ENCODE measurements around the gene FCGR1A. TPM values are rescaled to one million over a fixed set of nuclear protein-coding genes. Genes with fewer than 3 reads are reported as not detected.
"Not testable (repeated sequence)": the region's sequence is repeated elsewhere in the genome, so short reads cannot be mapped to it uniquely, and the experiment has no call there.

The FCGR1A gene
- total and polyA plus RNA-seq, 5 donors: 1.9 to 5.0 (median 2.5) TPM

- 98% methylated on average over 1 of the region's 1 CpG for WGBS
- H3K9me3 ChIP-seq (ENCODE audit: control insufficient read depth, low read length); DNase-seq; H3K27me3 ChIP-seq (ENCODE audit: control insufficient read depth, insufficient read depth); intact Hi-C loops (cut with DNase I); ATAC-seq; H3K4me1 ChIP-seq (ENCODE audit: control insufficient read depth, insufficient read depth, low read length); H3K4me3 ChIP-seq (ENCODE audit: low read length); H3K27ac ChIP-seq (ENCODE audit: low read length): not testable (repeated sequence)
Observed at GRCh38 chr1:149752186-149752585, 30.3 kb upstream of the FCGR1A start.

DNA sequence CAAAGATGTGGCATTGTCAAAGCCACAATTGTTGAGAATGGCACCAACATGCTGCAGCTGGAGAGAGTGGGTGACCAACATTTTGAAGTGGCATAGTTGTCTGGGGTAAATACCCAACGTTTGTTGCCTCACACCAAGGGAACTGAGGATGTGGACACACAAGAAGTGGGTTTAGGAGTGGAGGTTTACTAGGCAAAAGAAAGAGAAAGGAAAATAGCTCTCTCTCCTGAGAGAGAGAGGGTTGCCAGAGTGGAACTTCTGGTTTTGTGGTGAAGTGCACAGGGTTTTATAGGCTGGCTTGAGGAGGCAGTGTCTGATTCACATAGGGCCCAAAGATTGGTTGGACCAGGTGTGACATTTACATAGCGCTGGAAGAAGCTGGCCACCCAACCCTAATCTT lies 29.0 kb upstream of the FCGR1A start:
- H3K27ac ChIP-seq (ENCODE audit: low read length); H3K9me3 ChIP-seq (ENCODE audit: control insufficient read depth, low read length); H3K27me3 ChIP-seq (ENCODE audit: control insufficient read depth, insufficient read depth); H3K4me1 ChIP-seq (ENCODE audit: control insufficient read depth, insufficient read depth, low read length); H3K4me3 ChIP-seq (ENCODE audit: low read length); intact Hi-C loops (cut with DNase I); DNase-seq; ATAC-seq: not testable (repeated sequence)
- WGBS: 61% methylated on average over 2 of the region's 2 CpGs

GRCh38 chr1:149755294-149755693 lies 27.2 kb upstream of the FCGR1A start:
- ATAC-seq; H3K9me3 ChIP-seq (ENCODE audit: control insufficient read depth, low read length); H3K27me3 ChIP-seq (ENCODE audit: control insufficient read depth, insufficient read depth); intact Hi-C loops (cut with DNase I); DNase-seq; H3K4me1 ChIP-seq (ENCODE audit: control insufficient read depth, insufficient read depth, low read length); H3K4me3 ChIP-seq (ENCODE audit: low read length); H3K27ac ChIP-seq (ENCODE audit: low read length): not testable (repeated sequence)
- WGBS: 57% methylated on average over 2 of the region's 2 CpGs

DNA sequence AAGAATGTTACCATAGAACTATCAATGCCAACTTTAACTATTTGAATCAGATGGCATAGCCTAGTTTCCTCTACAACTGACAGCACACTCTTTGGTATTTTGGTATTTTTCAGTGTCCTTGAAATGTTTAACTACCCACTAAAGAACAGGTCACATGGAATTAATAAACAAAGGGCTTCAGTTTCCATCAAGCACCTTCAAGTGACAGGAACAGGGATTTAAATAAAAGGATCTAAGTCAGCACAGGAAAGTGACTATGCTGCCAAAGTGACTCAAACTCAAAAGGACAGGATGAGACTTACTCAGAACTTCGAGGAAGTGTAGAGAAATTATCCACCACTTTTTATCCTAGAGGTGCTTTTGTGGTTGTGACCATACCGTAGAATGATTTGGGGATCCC lies 20.2 kb upstream of the FCGR1A start:
- ATAC-seq; H3K27ac ChIP-seq (ENCODE audit: low read length); intact Hi-C loops (cut with DNase I); H3K4me3 ChIP-seq (ENCODE audit: low read length); DNase-seq; H3K9me3 ChIP-seq (ENCODE audit: control insufficient read depth, low read length); H3K27me3 ChIP-seq (ENCODE audit: control insufficient read depth, insufficient read depth); H3K4me1 ChIP-seq (ENCODE audit: control insufficient read depth, insufficient read depth, low read length): not testable (repeated sequence)
- WGBS: 73% methylated on average over 2 of the region's 2 CpGs

DNA sequence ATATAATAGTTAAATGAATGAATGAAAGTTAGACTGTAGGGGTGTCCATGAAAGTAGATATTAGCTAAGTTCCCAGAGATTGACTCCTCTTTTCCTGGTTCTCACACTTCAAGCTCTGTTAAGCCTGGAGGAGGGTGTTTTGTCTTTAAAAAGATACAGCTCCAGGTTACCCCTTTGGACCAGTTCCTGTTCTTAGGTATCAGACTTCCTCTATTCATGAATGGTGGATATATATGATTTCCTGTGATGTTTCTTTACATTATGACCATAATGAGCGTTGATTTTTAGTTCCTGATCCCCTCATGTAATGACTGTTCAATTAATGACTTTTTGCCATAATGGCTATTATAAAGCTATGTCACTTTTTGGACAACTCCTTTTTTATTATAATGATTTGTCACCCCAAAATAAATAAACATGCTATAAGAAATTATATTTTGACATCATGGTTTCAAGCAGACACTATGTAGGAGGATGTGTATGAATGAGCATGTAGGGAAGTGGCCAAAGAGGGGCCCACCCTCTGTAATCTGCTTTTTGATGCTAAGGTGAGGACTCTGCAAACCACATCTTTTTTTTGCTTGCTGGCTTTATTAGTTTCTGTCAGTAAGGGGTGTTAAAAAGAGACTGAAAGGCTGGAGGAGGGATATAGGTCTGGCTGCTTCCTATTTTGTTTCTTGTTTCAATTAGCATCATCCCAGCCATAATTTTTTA lies 18.2 kb upstream of the FCGR1A start:
- 69% methylated on average over 1 of the region's 1 CpG for WGBS
- H3K4me3 ChIP-seq (ENCODE audit: low read length); H3K27me3 ChIP-seq (ENCODE audit: control insufficient read depth, insufficient read depth); DNase-seq; H3K4me1 ChIP-seq (ENCODE audit: control insufficient read depth, insufficient read depth, low read length); H3K27ac ChIP-seq (ENCODE audit: low read length); intact Hi-C loops (cut with DNase I); ATAC-seq; H3K9me3 ChIP-seq (ENCODE audit: control insufficient read depth, low read length): not testable (repeated sequence)

DNA sequence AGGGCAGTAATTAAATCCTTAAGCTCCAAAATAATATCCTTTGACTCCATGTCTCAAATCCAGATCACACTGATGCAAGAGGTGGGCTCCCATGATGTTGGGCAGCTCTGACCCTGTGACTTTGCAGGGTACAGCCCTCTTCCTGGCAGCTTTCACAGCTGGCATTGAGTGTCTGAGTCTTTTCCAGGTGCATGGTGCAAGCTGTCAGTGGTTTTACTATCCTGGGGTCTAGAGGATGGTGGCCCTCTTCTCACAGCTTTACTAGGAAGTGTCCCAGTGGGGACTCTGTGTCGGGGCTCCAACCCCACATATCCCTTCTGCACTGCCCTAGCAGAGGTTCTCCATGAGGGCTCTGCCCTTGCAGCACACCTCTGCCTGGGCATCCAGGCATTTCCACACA lies 16.3 kb upstream of the FCGR1A start:
- H3K27me3 ChIP-seq (ENCODE audit: control insufficient read depth, insufficient read depth); H3K4me1 ChIP-seq (ENCODE audit: control insufficient read depth, insufficient read depth, low read length); H3K27ac ChIP-seq (ENCODE audit: low read length); H3K4me3 ChIP-seq (ENCODE audit: low read length); ATAC-seq; DNase-seq; H3K9me3 ChIP-seq (ENCODE audit: control insufficient read depth, low read length); intact Hi-C loops (cut with DNase I): not testable (repeated sequence)
- 100% methylated on average over 1 of the region's 1 CpG for WGBS

GRCh38 chr1:149769216-149769615 lies 13.3 kb upstream of the FCGR1A start:
- WGBS: no CpG with 5 or more reads among the region's 1 CpG
- H3K27ac ChIP-seq (ENCODE audit: low read length); H3K9me3 ChIP-seq (ENCODE audit: control insufficient read depth, low read length); DNase-seq; intact Hi-C loops (cut with DNase I); H3K27me3 ChIP-seq (ENCODE audit: control insufficient read depth, insufficient read depth); H3K4me3 ChIP-seq (ENCODE audit: low read length); ATAC-seq; H3K4me1 ChIP-seq (ENCODE audit: control insufficient read depth, insufficient read depth, low read length): not testable (repeated sequence)

GRCh38 chr1:149770661-149771060 lies 11.8 kb upstream of the FCGR1A start:
- H3K4me3 ChIP-seq (ENCODE audit: low read length); DNase-seq; H3K27ac ChIP-seq (ENCODE audit: low read length); H3K4me1 ChIP-seq (ENCODE audit: control insufficient read depth, insufficient read depth, low read length); intact Hi-C loops (cut with DNase I); H3K9me3 ChIP-seq (ENCODE audit: control insufficient read depth, low read length); H3K27me3 ChIP-seq (ENCODE audit: control insufficient read depth, insufficient read depth); ATAC-seq: not testable (repeated sequence)
- 73% methylated on average over 4 of the region's 4 CpGs for WGBS

DNA sequence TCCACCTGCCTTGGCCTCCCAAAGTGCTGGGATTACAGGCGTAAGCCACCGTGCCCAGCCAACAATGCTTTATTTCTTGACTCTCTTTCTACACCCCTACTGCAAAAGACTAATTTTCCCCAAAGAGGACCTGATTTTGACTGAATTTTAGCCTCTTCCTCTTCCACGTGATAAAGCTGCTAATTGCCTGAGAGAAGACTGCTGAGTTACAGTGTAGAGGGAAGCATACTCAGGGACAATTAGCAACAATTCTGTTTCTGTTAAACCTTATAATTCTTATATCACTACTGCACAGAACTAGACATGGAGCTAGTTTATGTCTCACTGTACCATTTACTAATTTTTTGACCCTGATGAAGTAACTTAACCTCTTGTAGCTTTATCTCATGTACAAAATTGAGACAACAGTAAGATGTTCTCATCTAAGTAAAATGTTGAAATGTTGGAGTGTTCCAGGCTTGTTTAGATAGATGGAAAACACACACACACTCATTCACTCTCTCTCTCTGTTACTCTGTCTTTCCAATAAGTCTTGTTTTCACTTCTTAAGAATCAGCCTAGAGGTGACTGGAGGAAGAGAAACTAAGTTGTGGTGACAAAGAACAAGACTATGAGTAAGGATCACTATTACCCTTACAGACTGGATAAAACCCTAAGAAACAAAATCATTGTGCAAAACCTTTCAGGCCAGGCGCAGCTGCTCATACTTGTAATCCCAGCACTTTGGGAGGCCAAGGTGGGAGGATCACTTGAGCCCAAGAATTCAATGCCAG lies 10.7 kb upstream of the FCGR1A start:
- H3K9me3 ChIP-seq (ENCODE audit: control insufficient read depth, low read length); ATAC-seq; H3K27me3 ChIP-seq (ENCODE audit: control insufficient read depth, insufficient read depth); H3K27ac ChIP-seq (ENCODE audit: low read length); intact Hi-C loops (cut with DNase I); H3K4me3 ChIP-seq (ENCODE audit: low read length); H3K4me1 ChIP-seq (ENCODE audit: control insufficient read depth, insufficient read depth, low read length); DNase-seq: not testable (repeated sequence)
- WGBS: 71% methylated on average over 1 of the region's 4 CpGs

- intact Hi-C loops (cut with DNase I); H3K27me3 ChIP-seq (ENCODE audit: control insufficient read depth, insufficient read depth); H3K4me3 ChIP-seq (ENCODE audit: low read length); H3K4me1 ChIP-seq (ENCODE audit: control insufficient read depth, insufficient read depth, low read length); DNase-seq; H3K9me3 ChIP-seq (ENCODE audit: control insufficient read depth, low read length); H3K27ac ChIP-seq (ENCODE audit: low read length): not testable (repeated sequence)
- 37% methylated on average over 1 of the region's 3 CpGs for WGBS
- peak in 1 of 2 donors; percentile 64 for ATAC-seq
Observed at GRCh38 chr1:149775510-149776147, 6.9 kb upstream of the FCGR1A start.

DNA sequence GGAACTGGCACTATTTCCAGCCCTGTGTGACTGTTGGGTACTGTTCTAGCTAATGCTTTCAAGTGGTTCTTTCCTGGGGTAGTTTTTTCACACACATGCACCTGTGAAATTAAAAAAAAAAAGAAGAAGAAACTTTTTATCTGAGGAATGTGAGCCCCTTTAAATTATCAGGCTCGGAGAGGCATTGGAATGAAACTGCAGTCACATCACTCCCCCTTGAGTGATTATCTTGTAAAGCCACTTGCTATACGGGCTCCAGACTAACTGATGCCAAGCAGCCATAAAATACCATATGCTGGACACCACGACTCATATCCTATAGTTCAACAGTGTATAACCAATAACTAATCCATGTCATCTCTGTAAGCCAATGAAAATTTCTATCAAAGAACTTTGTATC lies 5.4 kb upstream of the FCGR1A start:
- DNase-seq; H3K4me3 ChIP-seq (ENCODE audit: low read length); H3K27ac ChIP-seq (ENCODE audit: low read length); ATAC-seq; H3K27me3 ChIP-seq (ENCODE audit: control insufficient read depth, insufficient read depth); H3K4me1 ChIP-seq (ENCODE audit: control insufficient read depth, insufficient read depth, low read length); intact Hi-C loops (cut with DNase I); H3K9me3 ChIP-seq (ENCODE audit: control insufficient read depth, low read length): not testable (repeated sequence)
- 26% methylated on average over 1 of the region's 3 CpGs for WGBS

All from right cardiac atrium (tissue), 5 donors.